ENCODE measurements around the gene BACH2.
"Not testable (repeated sequence)": the region's sequence is repeated elsewhere in the genome, so short reads cannot be mapped to it uniquely, and the experiment has no call there.

BACH2 gene

DNA sequence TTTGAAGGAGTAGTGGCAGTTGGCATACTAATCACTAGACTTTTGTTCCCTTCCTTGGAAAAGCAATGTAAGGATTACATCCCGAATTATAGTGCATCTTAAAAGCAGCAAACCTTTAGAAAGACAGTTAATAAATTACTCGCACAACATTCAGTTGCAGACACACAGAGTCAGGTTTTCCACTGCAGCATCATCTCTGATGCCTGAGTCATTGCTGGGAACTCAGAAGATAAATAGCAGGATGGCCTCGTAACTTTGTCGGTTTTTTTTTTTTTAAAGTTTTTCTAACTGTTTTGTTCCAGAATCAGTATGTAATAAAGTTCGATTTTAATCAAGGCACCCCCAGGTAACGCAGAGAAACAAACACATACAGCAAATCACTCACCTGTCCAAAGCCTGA is 368.0 kb downstream of the BACH2 start:
- DNase-seq: no peak

DNA sequence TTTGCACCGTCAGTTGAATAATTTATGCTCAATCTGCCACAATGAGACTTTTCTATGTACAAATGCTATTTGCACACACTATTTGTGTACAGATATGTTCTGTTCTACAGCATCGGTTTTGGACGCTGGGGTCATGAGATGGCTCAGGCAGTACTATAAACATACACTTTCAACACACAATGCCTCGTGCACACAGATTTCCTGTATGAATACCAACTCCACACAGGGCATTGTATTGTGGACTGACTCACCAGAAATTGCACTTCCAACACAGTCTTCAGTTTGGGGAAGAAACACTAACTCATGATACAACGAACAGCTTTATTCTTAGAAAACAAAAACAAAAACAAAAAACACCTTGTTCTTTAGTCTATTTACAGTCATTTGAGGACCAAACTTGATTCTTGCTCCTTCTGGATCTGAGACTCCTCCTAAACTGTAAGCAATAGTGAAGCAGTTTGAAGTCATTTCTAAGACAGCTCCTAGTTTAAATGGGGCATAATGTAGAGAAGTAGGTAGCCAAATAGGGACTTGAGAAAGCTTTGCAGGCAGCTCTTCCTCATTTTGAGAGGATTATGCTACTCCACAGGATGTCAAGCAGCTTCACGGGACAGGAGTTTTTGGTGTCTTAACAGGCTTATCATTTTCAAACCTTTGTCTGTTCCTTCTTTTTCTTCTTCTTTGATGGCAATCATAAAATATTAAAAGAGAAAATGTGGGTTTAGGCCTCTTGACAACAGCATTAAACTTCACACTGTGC is 368.7 kb downstream of the BACH2 start:
- no peak for DNase-seq

DNA sequence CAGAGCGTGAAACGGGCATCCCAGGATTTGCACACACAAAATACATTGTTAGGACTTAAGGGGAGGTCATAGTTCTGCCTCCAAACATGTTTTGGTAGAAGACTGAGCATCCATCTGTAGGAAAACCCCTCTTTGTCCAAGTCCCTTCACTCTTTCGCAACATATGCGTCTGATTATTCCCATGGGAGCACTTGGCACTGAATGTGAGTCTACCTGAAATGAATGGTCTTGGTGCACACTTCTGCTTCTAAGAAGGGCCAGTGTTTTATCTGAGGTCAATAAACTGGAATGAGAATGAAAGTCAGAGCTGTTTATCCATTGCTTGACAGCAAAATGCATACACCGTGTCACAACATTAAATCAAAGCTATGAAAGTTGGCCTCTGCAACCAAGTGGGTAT is 369.4 kb downstream of the BACH2 start:
- DNase-seq: no peak

DNA sequence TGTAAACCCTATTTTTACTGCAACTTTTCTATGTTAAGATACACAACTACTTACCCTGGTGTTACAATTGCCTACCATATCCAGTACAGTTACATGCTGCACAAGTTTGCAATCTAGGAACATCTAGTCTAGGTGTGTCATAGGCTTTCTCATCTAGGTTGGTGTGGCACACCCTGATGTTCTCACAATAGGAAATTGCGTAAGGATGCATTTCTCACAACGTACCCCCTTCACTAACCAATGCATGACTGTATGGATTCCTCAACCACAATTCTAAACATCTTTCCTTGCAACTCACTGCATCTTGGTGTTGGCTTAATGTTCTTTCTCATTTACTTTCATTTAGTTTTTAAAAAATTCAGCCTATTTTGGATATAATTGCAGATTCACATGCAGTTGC is 370.8 kb downstream of the BACH2 start:
- no peak for DNase-seq

DNA sequence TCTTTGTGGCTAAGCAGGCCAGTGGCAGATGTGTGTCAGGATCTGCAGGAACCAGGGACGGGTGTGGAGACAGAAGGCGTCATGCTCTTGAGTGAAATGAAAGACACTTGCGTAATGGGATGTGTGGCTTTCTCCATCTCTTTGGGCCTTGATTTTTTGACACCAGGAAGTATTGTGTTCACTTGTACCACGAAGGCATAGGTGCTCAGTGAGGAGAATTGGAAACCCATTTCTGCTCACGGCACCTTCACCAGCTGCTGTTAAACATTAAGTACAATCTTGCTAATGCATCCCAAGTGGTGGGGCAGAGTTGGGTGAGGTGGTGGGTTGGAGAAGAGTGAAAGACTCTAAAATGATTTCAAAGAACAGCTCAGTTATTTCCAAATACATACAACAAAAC is 372.4 kb downstream of the BACH2 start:
- no peak for DNase-seq

DNA sequence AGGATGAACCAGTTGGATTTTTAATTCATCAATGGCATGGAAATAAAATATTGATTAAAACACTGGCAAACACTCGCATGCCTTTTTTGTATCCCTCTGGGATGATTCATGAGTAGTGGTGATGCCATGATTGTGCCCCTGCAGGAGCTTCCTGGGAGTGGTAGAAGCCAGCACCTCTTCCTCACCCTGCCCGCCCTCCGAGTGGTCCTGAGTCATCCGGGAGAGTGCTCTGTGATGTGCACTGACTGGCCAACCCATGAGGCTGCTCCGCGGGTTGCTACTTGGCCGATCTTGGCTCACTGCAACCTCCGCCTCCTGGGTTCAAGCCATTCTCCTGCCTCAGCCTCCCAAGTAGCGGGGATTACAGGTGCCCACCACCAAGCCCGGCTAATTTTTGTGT is 375.0 kb downstream of the BACH2 start:
- no peak for DNase-seq

DNA sequence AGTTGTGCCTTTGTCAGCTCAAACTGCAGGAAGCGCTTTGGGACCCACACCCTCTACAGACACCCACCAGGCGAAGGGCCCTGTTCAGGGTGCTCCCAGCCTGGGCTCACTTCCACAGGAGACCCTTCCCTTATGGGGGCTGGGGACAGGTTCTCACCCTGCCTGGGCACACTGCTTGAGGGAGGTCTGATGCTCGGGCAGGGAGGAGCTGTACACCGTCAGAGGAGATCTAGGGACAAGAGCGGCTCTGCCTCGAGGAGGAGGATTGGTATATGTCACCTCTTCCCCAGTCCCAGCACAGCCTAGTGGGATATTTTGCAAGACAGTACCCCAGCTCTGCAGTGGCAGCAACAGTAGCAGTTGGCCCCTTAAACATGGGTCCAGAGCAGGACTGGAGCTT is 375.4 kb downstream of the BACH2 start:
- no peak for DNase-seq

DNA sequence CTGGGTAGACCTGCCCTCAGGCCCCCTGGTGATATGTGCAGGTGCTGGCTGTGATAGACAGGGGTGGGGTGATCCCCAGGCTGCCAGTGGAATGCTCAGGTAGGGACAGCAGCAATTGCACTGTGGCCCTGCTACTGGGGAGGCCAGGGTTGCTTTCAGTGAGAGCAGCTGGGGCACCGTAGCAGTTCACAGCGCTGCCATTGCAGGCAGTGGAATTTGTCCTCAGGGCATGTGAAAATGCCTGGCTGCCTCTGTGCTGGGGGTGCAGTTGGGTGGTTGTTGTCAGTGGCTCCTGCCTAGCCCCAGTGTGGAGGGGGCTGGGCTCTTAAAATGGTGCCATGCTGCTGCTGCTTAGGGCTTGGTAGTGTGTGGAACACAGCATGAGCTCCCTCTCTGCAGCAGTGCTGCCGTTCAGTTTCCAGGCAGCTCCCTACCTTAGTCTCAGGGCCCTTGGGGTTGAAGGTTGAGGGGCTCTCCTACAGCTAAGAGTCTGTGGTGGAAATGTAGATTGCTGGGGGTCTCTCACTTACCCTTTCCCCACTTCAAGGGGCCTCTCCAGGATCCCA is 378.8 kb downstream of the BACH2 start:
- no peak for DNase-seq

DNA sequence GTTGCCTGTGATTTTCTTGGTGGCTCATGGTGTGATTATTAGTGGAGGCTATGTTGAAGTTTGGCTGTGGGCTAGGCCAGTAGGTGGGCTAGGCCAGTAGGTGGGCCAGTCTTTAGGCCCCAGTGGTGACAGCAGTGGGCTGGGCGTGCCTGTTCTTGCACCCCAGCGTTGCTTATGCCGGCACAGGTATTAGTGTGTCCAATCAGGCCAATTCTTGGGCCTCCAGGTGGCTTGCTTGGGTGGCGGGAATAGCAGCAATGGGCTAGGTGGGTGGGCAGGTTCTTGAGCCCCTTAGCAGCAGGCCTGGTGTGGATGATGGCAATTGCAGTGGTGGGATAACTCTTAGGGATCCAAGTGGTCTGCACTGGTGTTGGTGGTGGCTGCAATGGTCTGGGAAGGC is 379.4 kb downstream of the BACH2 start:
- DNase-seq: no peak

DNA sequence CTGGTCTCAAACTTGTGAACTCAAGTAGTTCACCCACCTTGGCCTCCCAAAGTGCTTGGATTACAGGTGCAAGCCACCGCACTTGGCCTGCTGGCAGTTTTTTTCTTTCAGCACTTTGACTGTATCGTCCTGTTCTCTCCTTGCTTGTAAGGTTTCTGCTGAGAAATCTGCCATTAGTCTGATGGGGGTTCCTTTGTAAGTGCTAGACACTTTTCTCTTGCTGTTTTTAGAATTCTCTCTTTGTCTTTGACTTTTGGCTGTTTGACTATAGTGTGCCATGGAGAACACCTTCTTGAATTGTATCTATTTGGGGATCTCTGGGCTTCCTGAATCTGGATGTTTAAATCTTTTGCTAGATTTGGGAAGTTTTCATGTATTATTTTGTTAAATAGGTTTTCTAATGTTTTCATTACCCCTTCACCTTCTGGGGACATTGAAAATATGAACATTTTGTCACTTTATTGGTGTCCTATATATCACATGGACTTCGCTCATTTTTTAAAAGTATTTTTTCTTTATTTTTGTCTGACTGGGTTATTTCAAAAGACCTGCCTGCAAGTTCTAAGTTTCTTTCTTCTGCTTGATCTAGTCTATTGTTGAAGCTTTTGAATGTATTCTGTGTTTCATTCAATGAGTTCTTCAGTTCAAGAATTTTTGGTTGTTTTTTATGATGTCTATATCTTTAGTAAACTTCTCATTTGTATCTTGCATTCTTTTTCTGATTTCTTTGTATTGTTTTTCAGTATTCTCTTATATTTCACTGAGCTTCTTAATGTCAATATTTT is 380.3 kb downstream of the BACH2 start:
- DNase-seq: no peak

DNA sequence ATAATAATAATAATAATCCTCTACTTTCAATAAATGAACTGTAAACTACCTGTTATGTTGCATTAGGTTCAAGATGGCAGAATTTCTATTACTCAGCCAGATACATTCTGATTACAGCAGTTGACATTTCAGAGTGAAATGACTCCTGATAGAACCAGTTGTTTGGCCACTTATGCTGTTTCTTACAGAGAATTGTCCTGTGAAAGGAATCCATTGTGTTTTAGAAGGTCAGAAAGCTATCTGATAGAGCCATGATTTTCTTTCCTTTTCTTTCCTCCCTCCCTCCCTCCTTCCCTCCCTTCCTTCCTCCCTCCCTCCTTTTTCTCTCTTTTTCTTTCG is 385.8 kb downstream of the BACH2 start:
- DNase-seq: no peak

DNA sequence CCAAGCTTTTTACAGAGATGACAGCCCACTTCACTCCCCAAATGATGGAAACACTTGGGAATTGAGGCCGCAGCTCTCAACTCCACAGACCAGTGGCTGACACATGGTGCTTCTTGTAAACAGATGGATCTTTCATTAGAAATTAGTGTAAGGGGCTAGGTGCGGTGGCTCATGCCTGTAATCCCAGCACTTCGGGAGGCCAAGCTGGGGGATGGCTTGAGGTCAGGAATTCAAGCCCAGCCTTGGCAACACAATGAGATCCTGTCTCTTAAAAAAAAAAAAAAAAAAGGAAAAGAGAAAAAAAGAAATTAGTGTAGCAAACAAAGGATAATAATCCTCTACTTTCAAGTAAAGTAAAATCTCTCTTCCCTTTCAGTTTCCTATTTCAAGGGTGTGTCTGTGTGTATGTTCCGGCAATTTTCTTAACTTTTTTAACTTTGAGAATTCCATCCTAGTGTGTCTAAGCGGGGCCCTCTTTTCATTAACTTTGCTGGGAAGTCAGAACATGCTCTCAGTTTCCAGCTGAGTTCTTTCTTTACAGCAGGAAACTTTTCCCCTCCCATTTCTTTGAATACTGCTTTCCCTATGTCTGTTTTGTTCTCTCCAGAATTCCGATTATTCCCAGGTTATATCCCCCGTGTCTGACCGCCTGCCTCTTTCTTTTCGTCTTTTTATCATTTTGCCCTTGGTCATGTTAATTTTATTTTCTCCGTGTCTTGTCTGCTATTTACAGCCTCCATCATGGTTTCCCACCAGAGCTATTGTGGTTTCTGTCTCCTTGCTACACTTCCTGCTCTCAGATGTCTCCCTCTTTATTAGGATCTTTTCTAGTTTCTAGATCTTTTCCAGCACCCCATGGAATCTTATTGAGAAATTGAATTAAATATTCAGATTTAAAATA is 386.4 kb downstream of the BACH2 start:
- DNase-seq: not testable (repeated sequence)

DNA sequence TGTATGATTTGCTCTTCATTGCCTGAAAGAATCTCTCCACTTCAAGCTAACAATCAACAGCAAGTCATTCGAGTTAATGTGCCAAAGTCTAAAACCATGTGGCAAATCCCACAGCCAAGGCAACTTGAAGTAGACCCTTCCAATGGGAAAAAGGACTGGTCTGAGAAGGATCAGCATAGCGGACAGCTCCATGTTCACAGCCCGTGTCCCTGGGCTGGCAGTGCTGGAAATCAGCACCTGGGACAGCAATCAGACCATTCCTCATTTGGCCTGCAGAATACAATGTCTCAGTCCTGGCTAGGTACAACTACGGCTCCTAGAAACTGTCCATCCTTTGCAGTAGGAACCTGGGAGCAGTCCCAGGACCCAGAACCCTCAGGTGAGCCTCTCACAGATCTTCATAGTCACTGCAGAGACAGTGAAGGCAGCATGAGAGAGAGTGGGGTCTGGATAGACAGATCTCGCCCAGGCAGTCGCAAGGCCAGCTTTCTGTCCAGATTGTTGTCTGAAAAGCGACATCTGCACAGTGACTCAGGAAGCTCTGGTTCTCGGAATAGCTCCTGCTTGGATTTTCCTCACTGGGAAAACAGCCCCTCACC is 401.3 kb downstream of the BACH2 start:
- DNase-seq: no peak

DNA sequence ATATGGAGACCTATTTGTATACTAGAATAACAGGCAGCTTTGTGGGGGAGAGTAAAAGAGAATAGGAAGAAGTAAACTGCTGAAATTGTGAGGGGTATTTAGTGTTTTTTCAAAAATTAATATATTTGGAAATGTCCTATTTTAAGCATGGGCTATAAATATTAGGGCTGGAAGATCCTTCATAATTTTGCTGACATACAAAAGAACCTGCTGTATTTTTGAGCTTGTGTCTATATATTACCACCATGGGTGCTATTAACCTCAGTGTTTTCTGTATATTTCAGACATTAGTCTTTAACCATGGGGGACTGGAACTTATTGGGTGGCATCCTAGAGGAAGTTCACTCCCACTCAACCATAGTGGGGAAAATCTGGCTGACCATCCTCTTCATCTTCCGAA is 402.5 kb downstream of the BACH2 start, which contains the start of gene GJA10:
GJA10 (plus strand) TSS at position 301 of the 400 bp plus-strand sequence; CDS start at position 301, 0 bp downstream.
- DNase-seq: no peak

DNA sequence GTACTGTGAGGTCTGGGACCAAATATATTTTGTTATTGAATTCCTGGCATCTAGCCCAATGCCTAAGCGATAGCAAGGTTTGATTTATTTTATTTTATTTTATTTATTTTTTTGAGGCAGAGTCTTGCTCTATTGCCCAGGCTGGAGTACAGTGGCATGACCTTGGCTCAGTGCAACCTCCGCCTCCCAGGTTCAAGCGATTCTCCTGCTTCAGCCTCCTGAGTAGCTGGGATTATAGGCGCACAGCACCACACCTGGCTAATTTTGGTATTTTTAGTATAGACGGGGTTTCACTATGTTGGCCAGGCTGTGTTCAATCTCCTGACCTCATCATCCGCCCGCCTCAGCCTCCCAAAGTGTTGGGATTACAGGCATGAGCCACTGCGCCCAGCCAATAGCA is 404.1 kb downstream of the BACH2 start:
- DNase-seq: not testable (repeated sequence)

DNA sequence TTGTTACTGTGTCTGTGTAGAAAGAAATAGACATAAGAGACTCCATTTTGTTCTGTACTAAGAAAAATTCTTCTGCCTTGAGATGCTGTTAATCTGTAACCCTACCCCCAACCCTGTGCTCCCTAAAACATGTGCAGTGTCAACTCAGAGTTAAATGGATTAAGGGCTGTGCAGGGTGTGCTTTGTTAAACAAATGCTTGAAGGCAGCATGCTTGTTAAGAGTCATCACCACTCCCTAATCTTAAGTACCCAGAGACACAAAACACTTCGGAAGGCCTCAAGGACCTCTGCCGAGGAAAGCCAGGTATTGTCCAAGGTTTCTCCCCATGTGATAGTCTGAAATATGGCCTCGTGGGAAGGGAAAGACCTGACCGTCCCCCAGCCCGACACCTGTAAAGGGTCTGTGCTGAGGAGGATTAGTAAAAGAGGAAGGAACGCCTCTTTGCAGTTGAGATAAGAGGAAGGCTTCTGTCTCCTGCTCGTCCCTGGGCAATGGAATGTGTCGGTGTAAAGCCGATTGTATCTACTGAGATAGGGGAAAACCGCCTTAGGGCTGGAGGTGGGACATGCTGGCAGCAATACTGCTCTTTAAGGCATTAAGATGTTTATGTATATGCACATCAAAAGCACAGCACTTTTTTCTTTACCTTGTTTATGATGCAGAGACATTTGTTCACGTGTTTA is 405.7 kb downstream of the BACH2 start:
- not testable (repeated sequence) for DNase-seq

DNA sequence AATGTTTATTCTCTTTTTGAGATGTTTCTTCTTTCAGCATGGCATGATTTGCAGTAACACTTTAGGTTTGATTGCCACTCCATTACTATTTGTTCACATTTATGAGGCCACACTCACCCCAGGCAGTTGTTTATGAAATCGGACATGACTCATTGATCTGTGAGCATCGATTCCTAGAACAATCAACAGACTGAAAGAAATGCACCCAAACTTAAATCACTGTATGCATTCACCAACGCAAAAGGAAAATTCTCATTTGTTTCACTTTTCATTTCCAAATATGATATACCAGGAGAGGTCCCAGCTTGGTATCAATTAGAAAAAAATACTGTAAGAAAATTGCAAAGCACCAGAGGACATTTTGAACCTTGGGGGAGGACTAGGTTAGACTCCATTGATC is 407.8 kb downstream of the BACH2 start:
- DNase-seq: no peak

DNA sequence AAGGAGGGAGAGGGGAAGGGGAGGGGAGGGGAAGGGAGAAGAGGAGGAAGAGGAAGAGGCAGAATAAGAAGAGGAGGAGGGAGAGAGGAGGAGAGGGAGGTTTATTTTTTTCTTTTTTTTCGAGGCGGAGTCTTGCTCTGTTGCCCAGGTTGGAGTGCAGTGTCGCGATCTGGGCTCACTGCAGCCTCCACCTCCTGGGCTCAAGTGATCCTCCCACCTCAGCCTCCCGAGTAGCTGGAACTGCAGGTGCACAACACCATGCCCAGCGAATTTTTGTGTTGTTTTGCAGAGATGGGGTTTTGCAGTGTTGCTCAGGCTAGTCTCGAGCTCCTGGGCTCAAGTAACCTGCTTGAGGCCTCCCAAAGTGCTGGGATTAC is 408.5 kb downstream of the BACH2 start:
- no peak for DNase-seq

DNA sequence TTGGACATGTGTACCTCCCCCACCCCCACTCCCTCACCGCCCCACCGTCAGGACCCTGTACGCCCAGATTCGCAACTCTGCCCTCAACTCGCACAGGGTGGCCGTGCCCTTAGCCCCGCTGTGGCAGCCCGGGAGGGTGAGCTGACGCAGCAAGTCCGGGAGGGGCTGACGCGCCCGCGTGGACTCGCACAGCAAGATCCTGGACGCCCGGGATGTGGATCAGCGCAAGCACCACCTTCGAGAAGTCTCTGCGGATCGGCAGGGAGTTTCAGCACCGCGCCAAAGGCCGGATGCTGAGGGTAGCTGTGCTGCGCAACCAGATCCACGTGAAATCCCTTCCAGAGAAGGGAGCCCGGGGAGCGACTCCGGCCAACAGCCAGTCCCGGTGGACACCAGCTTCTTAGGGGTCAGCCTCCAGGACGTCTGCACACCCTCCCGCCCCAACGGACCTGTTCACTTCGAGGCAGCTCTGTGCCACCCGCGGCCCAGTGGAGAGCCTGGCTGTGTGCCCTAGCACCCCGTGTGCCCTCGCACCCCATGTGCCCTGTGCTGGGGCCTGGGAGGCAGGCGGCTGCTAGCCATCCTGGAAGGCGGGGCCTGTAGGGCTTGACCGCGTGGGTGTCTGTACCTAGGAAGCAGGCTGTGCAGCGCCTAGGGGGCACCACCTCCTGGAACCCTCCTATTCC is 409.0 kb downstream of the BACH2 start:
- DNase-seq: no peak

DNA sequence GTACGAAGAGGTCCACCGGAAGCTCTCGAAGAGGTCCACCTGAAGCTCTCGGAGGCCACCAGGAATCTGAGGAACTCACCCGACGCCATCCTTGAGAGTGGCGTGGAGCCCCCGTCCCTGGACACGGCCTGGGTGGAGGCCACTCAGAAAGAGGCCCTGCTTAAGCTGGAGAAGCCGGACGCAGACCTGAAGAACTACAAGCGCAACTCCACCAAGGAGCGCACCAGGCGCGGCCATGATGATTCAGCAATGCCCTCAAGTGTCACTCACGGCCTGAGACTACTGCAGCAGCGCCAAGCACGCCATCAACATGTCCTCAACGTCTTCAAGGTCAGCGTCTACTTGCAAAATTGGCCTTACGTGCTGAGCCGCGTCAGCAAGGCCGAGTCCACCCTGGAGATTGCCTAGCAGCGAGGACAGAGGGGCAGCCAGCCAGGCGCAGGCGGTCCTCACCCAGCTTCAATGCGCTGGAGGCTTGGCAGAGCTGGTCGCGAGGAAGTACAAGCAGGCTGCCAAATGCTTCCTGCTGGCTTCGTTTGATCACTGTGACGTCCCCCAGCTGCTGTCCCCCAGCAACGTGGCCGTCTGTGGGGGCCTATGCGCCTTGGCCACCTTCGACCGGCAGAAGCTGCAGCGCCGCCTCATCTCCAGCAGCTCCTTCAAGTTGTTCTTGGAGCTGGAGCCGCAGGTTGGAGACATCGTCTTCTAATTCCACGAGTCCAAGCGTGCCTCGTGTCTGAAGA is 410.1 kb downstream of the BACH2 start:
- DNase-seq: no peak

Data from cerebellar nuclear complex (tissue), 1 donor.